HCT116 (cell line): Measurements from ENCODE around the gene TRIM26. TPM values are rescaled to one million over a fixed set of nuclear protein-coding genes. Genes with fewer than 3 reads are reported as not detected.

ENCODE experiments used
- ATAC-seq: fragments of 200-7000 bp; cut with Tn5 transposase; 2 replicates; pipeline ENCODE4 v1.9.1; 2020; ENCODE audit warnings: mild to moderate bottlenecking, moderate library complexity
- BruUV-seq: library from RNA; stranded (reverse); fragments of 400-500 nt; replicated peaks from 2 replicates; lab custom pipeline; 2021; lab: Mats Ljungman, UMichigan
- CTCF ChIA-PET: fragments of 300-600 bp; sonication (Branson Sonifier 250); formaldehyde crosslinking; loops from one replicate; lab custom pipeline; 2021; ENCODE audit warnings: antibody characterized with exemption; lab: Charles Lee
- POLR2A ChIA-PET: fragments of 300-600, 350-600 bp; sonication (Branson Sonifier 250); formaldehyde crosslinking; loops from one replicate; lab custom pipeline; 2021; ENCODE audit warnings: antibody characterized with exemption; lab: Charles Lee
- RAD21 ChIA-PET, 2 experiments: fragments of 300-600 bp; sonication (Branson Sonifier 250); formaldehyde crosslinking; loops; one replicate each; lab custom pipeline; 2023; ENCODE audit warnings: low total read pairs in 2 of 2; ENCODE audit not compliant: uncharacterized antibody in 2 of 2, unreplicated experiment in 2 of 2, low non-redundant PET in 1 of 2; lab: Charles Lee
- DNase-seq: peaks from one replicate; pipeline ENCODE4 v3.0.0-alpha.2; 2010; ENCODE audit warnings: low read depth, low spot score
- H2AFZ ChIP-seq: fragments of 200-600 bp; shearing (Covaris generic), sonication (generic); 2 replicates; pipeline ENCODE4 v1.6.1; 2017; ENCODE audit warnings: low read depth, mixed run types, mixed read lengths, antibody characterized with exemption, low read length; ENCODE audit not compliant: poor library complexity, severe bottlenecking
- H3K27ac ChIP-seq: 2 replicates; pipeline ENCODE4 v1.5.1; 2012; ENCODE audit warnings: low read depth, low read length
- H3K27me3 ChIP-seq: fragments of 200-600 bp; sonication (generic); 2 replicates; pipeline ENCODE4 v1.6.1; 2016; ENCODE audit warnings: mixed run types, low read length, mixed read lengths; ENCODE audit not compliant: insufficient read depth
- H3K36me3 ChIP-seq, 2 experiments: fragments of 200-500 bp in 1 of 2; fragments of 200-600 bp in 1 of 2; sonication (Bioruptor generic) in 1 of 2; sonication (generic) in 1 of 2; 2 replicates each; pipeline versions ENCODE4 v1.5.1 to v1.6.1; 2014 to 2016; ENCODE audit warnings: low read length in 2 of 2, inconsistent platforms in 1 of 2, mixed read lengths in 1 of 2, mixed run types in 1 of 2; ENCODE audit not compliant: insufficient read depth in 2 of 2, control insufficient read depth in 1 of 2
- H3K4me1 ChIP-seq, 2 experiments: fragments of 200-600 bp in 1 of 2; sonication (generic) in 1 of 2; 2 replicates each; pipeline versions ENCODE4 v1.5.1 to v1.6.1; 2012 to 2017; ENCODE audit warnings: low read length in 2 of 2, inconsistent platforms in 1 of 2, mild to moderate bottlenecking in 1 of 2, mixed read lengths in 1 of 2, mixed run types in 1 of 2, moderate library complexity in 1 of 2; ENCODE audit not compliant: insufficient read depth in 2 of 2, control insufficient read depth in 1 of 2
- H3K4me2 ChIP-seq: fragments of 200-600 bp; sonication (generic); 2 replicates; pipeline ENCODE4 v1.6.1; 2017; ENCODE audit warnings: mixed run types, low read length, mixed read lengths
- H3K4me3 ChIP-seq, 2 experiments: fragments of 200-600 bp in 1 of 2; sonication (generic) in 1 of 2; replicated peaks in 1 of 2; 2 replicates each; pipeline ENCODE4 v1.5.1; 2011 to 2016; ENCODE audit warnings: low read length in 2 of 2, control low read depth in 1 of 2, low read depth in 1 of 2, mild to moderate bottlenecking in 1 of 2, mixed read lengths in 1 of 2, mixed run types in 1 of 2
- H3K79me2 ChIP-seq: fragments of 200-600 bp; sonication (generic); 2 replicates; pipeline ENCODE4 v1.6.1; 2017; ENCODE audit warnings: mild to moderate bottlenecking, mixed run types, low read length, moderate library complexity, mixed read lengths; ENCODE audit not compliant: insufficient read depth
- H3K9ac ChIP-seq: fragments of 200-600 bp; sonication (generic); 2 replicates; pipeline ENCODE4 v1.6.1; 2016; ENCODE audit warnings: low read length, mixed read lengths
- H3K9me2 ChIP-seq: fragments of 200-600 bp; sonication (generic), shearing (Covaris generic); 2 replicates; pipeline ENCODE4 v1.6.1; 2017; ENCODE audit warnings: mixed run types, mild to moderate bottlenecking, moderate library complexity; ENCODE audit not compliant: insufficient read depth
- H3K9me3 ChIP-seq, 2 experiments: fragments of 200-500 bp in 1 of 2; fragments of 200-600 bp in 1 of 2; sonication (Bioruptor generic) in 1 of 2; sonication (generic) in 1 of 2; 2 replicates each; pipeline ENCODE4 v1.6.1; 2014 to 2017; ENCODE audit warnings: low read length in 2 of 2, mixed read lengths in 2 of 2, inconsistent platforms in 1 of 2, low read depth in 1 of 2, mild to moderate bottlenecking in 1 of 2, mixed run types in 1 of 2, moderate library complexity in 1 of 2; ENCODE audit not compliant: control insufficient read depth in 1 of 2, insufficient read depth in 1 of 2
- H4K20me1 ChIP-seq: fragments of 200-600 bp; sonication (generic), shearing (Covaris generic); 2 replicates; pipeline ENCODE4 v1.6.1; 2017; ENCODE audit warnings: mixed run types, mild to moderate bottlenecking, moderate library complexity; ENCODE audit not compliant: insufficient read depth
- ATF3 ChIP-seq: IDR thresholded peaks from 2 replicates; pipeline ENCODE4 v1.6.1; 2012
- CEBPB ChIP-seq: IDR thresholded peaks from 2 replicates; pipeline ENCODE4 v1.6.1; 2012; ENCODE audit warnings: low read depth
- CTCF ChIP-seq, 3 experiments: fragments of 200-600 bp in 1 of 3; sonication (generic) in 1 of 3; IDR thresholded peaks in 2 of 3; conservative IDR thresholded peaks in 1 of 3; 2 replicates each; pipeline ENCODE4 v1.5.1; 2012 to 2017; ENCODE audit warnings: low read depth in 2 of 3, low read length in 2 of 3, antibody characterized with exemption in 1 of 3, borderline replicate concordance in 1 of 3, control low read depth in 1 of 3, mild to moderate bottlenecking in 1 of 3, mixed read lengths in 1 of 3, mixed run types in 1 of 3, moderate library complexity in 1 of 3; ENCODE audit not compliant: insufficient read depth in 1 of 3
- EGR1 ChIP-seq: IDR thresholded peaks from 2 replicates; pipeline ENCODE4 v1.6.1; 2012; ENCODE audit warnings: low read depth
- EZH2 ChIP-seq: fragments of 200-600 bp; sonication (generic); IDR thresholded peaks from 2 replicates; pipeline ENCODE4 v1.6.1; 2017; ENCODE audit warnings: antibody characterized with exemption, mixed run types
- EZH2phosphoT487 ChIP-seq: fragments of 200-600 bp; IDR thresholded peaks from 2 replicates; pipeline ENCODE4 v1.6.1; 2018; ENCODE audit warnings: antibody characterized with exemption, borderline replicate concordance
- FOSL1 ChIP-seq: IDR thresholded peaks from 2 replicates; pipeline ENCODE4 v1.6.1; 2012; ENCODE audit warnings: low read depth
- POLR2A ChIP-seq: IDR thresholded peaks from 2 replicates; pipeline ENCODE4 v1.7.0; 2011; ENCODE audit warnings: borderline replicate concordance; ENCODE audit not compliant: insufficient read depth, insufficient read length; ENCODE audit errors: extremely low read depth
- POLR2AphosphoS5 ChIP-seq: IDR thresholded peaks from 2 replicates; pipeline ENCODE4 v1.6.1; 2011; ENCODE audit warnings: mild to moderate bottlenecking, low read depth, low read length, moderate library complexity
- SIN3A ChIP-seq: IDR thresholded peaks from 2 replicates; pipeline ENCODE4 v1.6.1; 2012; ENCODE audit warnings: low read depth
- SP1 ChIP-seq: IDR thresholded peaks from 2 replicates; pipeline ENCODE4 v1.6.1; 2012; ENCODE audit warnings: low read depth
- SRF ChIP-seq: IDR thresholded peaks from 2 replicates; pipeline ENCODE4 v1.6.1; 2012; ENCODE audit warnings: low read depth
- TCF7L2 ChIP-seq: IDR thresholded peaks from 2 replicates; pipeline ENCODE4 v1.7.0; 2011; ENCODE audit warnings: borderline replicate concordance, inconsistent platforms; ENCODE audit not compliant: insufficient read depth, insufficient read length; ENCODE audit errors: extremely low read depth
- YY1 ChIP-seq: IDR thresholded peaks from 2 replicates; pipeline ENCODE4 v1.6.1; 2011; ENCODE audit warnings: low read length, low read depth, moderate library complexity, mild to moderate bottlenecking; ENCODE audit not compliant: insufficient replicate concordance; ENCODE audit errors: extremely low read depth
- ZFX ChIP-seq: fragments of 450-650 bp; IDR thresholded peaks from 2 replicates; pipeline ENCODE4 v1.6.1; 2017
- ZNF274 ChIP-seq: fragments of 200-500 bp; sonication (Bioruptor generic); IDR thresholded peaks from 2 replicates; pipeline ENCODE4 v1.6.1; 2014; ENCODE audit warnings: mild to moderate bottlenecking, low read depth, low read length, inconsistent platforms
- intact Hi-C: fragments of 100-400 bp; cut with micrococcal nuclease; formaldehyde crosslinking; loops from 2 replicates; pipeline ENCODE4 v1.10.0; 2022
- total RNA-seq: library from RNA; stranded (reverse); gene quantifications from one replicate; pipeline ENCODE4 v1.2.1, GENCODE V29; 2021; ENCODE audit not compliant: unreplicated experiment

The TRIM26 gene
- total RNA-seq, 1 experiment from 2014 or later: 32.2 TPM

GRCh38 chr6:30149858-30150550 lies 63.2 kb downstream of the TRIM26 start (continued):
- no peak for TF ChIP-seq SIN3A

GRCh38 chr6:30149234-30149633 lies 64.0 kb downstream of the TRIM26 start:
- peaks cover under 1 to 2% of the 10 kb centered on the region in 2 experiments for H3K4me1 ChIP-seq
- no peak for DNase-seq
- H3K9ac ChIP-seq: no peak overlapping the region
- TF ChIP-seq EGR1 (no peak), POLR2AphosphoS5 (no peak), TCF7L2 (no peak), SRF (no peak), ZFX (no peak), YY1 (no peak), ZNF274 (no peak), CTCF (IDR thresholded peaks at IDR 0.05 in 2 of 3, conservative IDR thresholded peaks at IDR 0.05 in 1 of 3; ENCODE audit: borderline replicate concordance in 1 of 3, insufficient read depth in 1 of 3, low read depth in 2 of 3, low read length in 2 of 3) (no peak), CEBPB (no peak), EZH2phosphoT487 (no peak), ATF3 (no peak), SP1 (no peak), POLR2A (no peak), EZH2 (no peak), FOSL1 (no peak)
- TF ChIP-seq, all 23 proteins: peak for 0
- Histone ChIP-seq H3K27ac (no peak overlapping the region), H3K36me3 (no peaks in the 10 kb centered on the region), H3K4me2 (no peak overlapping the region), H3K27me3 (no peaks in the 10 kb centered on the region), H2AFZ (no peak overlapping the region), H3K4me3 (no peak overlapping the region), H3K9me3 (no peaks in the 10 kb centered on the region), H3K79me2 (no peaks in the 10 kb centered on the region), H3K9me2 (no peaks in the 10 kb centered on the region), H4K20me1 (no peaks in the 10 kb centered on the region)
- no TSS peak for BruUV-seq
- ChIA-PET POLR2A (no interaction called here), RAD21 (no interaction called here), CTCF (no interaction called here)
- ATAC-seq: no peak
- intact Hi-C loops: no loop called here
